Measurements from ENCODE around the gene TKTL1. TPM values are rescaled to one million over a fixed set of nuclear protein-coding genes. Genes with fewer than 3 reads are reported as not detected.
A peak's percentile ranks its signal among the peaks of the same experiment; 100 is the strongest.

Gene TKTL1
- total and polyA plus RNA-seq, 2 of the 8 experiments (the other 6 are each of a cell fraction or from before 2014, with no cell fraction given), result 0.05 TPM; not detected in 1

GRCh38 chrX:154379569-154379951, 84.0 kb downstream of the TKTL1 start:
- Histone ChIP-seq H4K5ac (ENCODE audit: insufficient read length, low read depth, low read length) (no peak overlapping the region), H3K23me2 (ENCODE audit: low read depth, low read length) (peaks cover 4% of the 10 kb centered on the region; the same call in 1 of the 2 replicates), H2AFZ (ENCODE audit: low read length) (no peak overlapping the region), H3K4me1 (replicated peaks in 1 of 4; ENCODE audit: control insufficient read depth in 3 of 4, insufficient read depth in 4 of 4, low read length in 3 of 4) (peaks cover 0 to 23% (median 10%) of the 10 kb centered on the region in 4 experiments; a peak in 6 of 7 replicates), H3K36me3 (ENCODE audit: control insufficient read depth in 2 of 4, insufficient read depth in 4 of 4, low read length in 3 of 4) (peaks cover 0 to 26% (median 0%) of the 10 kb centered on the region in 4 experiments; a peak in 2 of 8 replicates), H2BK15ac (ENCODE audit: low read length) (no peak overlapping the region), H4K20me1 (replicated peaks in 1 of 2; ENCODE audit: control insufficient read depth in 1 of 2, insufficient read depth in 2 of 2, low read length in 2 of 2) (peaks cover 0 to 2% of the 10 kb centered on the region in 2 experiments), H4K91ac (replicated peaks; ENCODE audit: insufficient read length, low read length) (no peak overlapping the region), H3K27me3 (replicated peaks in 1 of 4; ENCODE audit: control insufficient read depth in 3 of 4, extremely low read depth in 1 of 4, insufficient read depth in 3 of 4, low read length in 3 of 4) (peaks cover 0 to 3% (median 0%) of the 10 kb centered on the region in 4 experiments; a peak in 1 of 7 replicates), H3K56ac (replicated peaks; ENCODE audit: insufficient read length, low read depth, low read length) (no peak overlapping the region), H2BK20ac (ENCODE audit: low read length) (no peak overlapping the region), H2BK5ac (ENCODE audit: low read depth, low read length) (no peak overlapping the region), H3K4me3 (ENCODE audit: extremely low read depth in 1 of 4, insufficient read depth in 2 of 4, low read depth in 3 of 4, low read length in 4 of 4) (peak overlapping the region; percentile 75 to 97 (median 78)), H2BK12ac (ENCODE audit: low read depth, low read length) (no peak overlapping the region; the same call in 1 of the 2 replicates), H3K27ac (ENCODE audit: low read depth, low read length) (peak overlapping the region; percentile 96), H4K8ac (ENCODE audit: extremely low read depth, insufficient read depth, low read length) (peak overlapping the region; percentile 98), H3K79me2 (ENCODE audit: control insufficient read depth in 1 of 2, insufficient read depth in 2 of 2, low read length in 2 of 2) (peaks cover 0 to 13% of the 10 kb centered on the region in 2 experiments; a peak in 2 of 4 replicates), H3K18ac (ENCODE audit: extremely low read depth, low read length) (no peak overlapping the region; the same call in 1 of the 2 replicates), H2AK5ac (ENCODE audit: low read depth, low read length) (no peak overlapping the region), H2BK120ac (replicated peaks; ENCODE audit: low read depth, low read length) (no peak overlapping the region), H3K4me2 (ENCODE audit: insufficient read depth in 1 of 2, low read depth in 2 of 2, low read length in 2 of 2) (peak overlapping the region; percentile 79 to 98), H3K14ac (ENCODE audit: insufficient read length) (no peak overlapping the region), H3K4ac (replicated peaks; ENCODE audit: insufficient read length, low read depth, low read length) (no peak overlapping the region), H3K79me1 (ENCODE audit: low read depth, low read length) (no peaks in the 10 kb centered on the region), H3K9me3 (ENCODE audit: insufficient read depth in 2 of 2, low read depth in 1 of 2, low read length in 1 of 2) (no peaks in the 10 kb centered on the region), H3K9ac (replicated peaks in 1 of 4; ENCODE audit: extremely low read depth in 1 of 4, low read depth in 3 of 4, low read length in 3 of 4) (peak overlapping the region; percentile 84 to 92 (median 92)), H3K23ac (ENCODE audit: insufficient read length) (no peak overlapping the region)
- TF ChIP-seq SP2 (IDR thresholded peaks at IDR 0.05; ENCODE audit: low read length) (no peak), BACH1 (IDR thresholded peaks at IDR 0.05; ENCODE audit: low read length) (no peak), PHF8 (conservative IDR thresholded peaks at IDR 0.05; ENCODE audit: low read depth, low read length) (peak; percentile 49), CBX8 (IDR thresholded peaks at IDR 0.05; ENCODE audit: borderline replicate concordance, low read depth, low read length) (no peak)
- no peak for DNase-seq (ENCODE audit: low read depth in 1 of 2, low spot score in 2 of 2)
- POLR2A ChIA-PET (ENCODE audit: partially characterized antibody), result interaction anchor here (0.6 to 6.5 kb wide), 5 partner anchors 11 to 298 kb away, joined by 3 to 107 read pairs (median 16); partner anchors contain the start of gene RPL10
- no CpG with 5 or more reads among the region's 38 CpGs for WGBS, 2 experiments (ENCODE audit: extremely low coverage in 1 of 2, insufficient coverage in 1 of 2, insufficient read length in 1 of 2, insufficient replicate concordance in 2 of 2, low coverage in 1 of 2, low lambda C conversion rate in 2 of 2, missing lambda C conversion rate in 1 of 2)
- CTCF ChIA-PET (ENCODE audit: partially characterized antibody), result interaction anchor here (1.6 kb wide), 1 partner anchor 11 kb away, joined by 5 read pairs; no protein-coding TSS in a partner anchor
- no peak for FAIRE-seq
